GM10266 (cell line): ENCODE data around the gene MMEL1.
"Not testable (repeated sequence)": the region's sequence is repeated elsewhere in the genome, so short reads cannot be mapped to it uniquely, and the experiment has no call there.

Source experiments
- DNase-seq: peaks from one replicate; pipeline ENCODE4 v3.0.0; 2012; ENCODE audit errors: extremely low spot score
- CTCF ChIP-seq: IDR thresholded peaks from 2 replicates; pipeline ENCODE4 v1.5.1; 2012; ENCODE audit warnings: mild to moderate bottlenecking, low read depth; ENCODE audit not compliant: control insufficient read depth, insufficient read depth; ENCODE audit errors: missing control alignments

MMEL1 gene

DNA sequence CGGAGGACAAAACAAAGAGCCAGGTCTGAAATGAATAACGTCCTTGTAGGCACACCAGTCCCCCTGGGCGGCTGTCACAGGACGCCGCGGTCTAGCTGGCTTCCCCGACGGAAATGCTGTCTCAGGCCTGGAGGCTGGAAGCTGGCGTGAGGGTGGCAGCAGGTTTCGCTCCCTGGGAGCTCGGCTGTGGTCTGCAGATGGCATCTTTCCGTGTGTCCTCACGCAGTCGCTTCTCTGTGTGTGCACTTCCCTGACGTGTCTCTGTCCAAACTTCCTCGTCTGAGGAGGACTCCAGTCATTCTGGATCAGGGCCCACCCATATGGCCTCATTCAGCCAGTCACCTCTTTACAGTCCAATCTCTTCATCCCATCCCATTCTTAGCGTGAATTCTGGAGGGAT lies 62.5 kb downstream of the MMEL1 start:
- no peak for TF ChIP-seq CTCF
- no peak for DNase-seq

GRCh38 chr1:2569703-2570102 lies 63.1 kb downstream of the MMEL1 start:
- DNase-seq = not testable (repeated sequence)

DNA sequence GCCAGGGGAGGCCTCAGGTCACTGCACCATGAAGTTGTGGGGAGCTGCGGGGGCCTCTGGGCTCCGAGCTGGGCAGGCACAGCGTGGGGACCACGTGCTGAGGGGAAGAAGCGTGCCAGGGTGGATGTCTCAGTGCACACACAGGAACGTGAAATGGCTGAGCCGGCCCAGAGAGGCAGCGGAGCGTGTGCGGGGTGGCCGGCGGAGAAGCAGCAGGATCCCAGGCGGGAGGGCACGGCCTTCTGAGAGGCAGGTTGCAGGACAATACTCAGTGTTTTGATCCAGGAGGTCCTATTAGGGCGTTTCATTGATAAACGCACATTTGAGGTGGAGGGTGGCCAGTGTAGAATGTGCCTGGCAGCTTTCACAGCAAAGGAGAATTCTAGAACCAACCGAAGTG lies 63.8 kb downstream of the MMEL1 start:
- no peak for DNase-seq
- no peak for TF ChIP-seq CTCF

DNA sequence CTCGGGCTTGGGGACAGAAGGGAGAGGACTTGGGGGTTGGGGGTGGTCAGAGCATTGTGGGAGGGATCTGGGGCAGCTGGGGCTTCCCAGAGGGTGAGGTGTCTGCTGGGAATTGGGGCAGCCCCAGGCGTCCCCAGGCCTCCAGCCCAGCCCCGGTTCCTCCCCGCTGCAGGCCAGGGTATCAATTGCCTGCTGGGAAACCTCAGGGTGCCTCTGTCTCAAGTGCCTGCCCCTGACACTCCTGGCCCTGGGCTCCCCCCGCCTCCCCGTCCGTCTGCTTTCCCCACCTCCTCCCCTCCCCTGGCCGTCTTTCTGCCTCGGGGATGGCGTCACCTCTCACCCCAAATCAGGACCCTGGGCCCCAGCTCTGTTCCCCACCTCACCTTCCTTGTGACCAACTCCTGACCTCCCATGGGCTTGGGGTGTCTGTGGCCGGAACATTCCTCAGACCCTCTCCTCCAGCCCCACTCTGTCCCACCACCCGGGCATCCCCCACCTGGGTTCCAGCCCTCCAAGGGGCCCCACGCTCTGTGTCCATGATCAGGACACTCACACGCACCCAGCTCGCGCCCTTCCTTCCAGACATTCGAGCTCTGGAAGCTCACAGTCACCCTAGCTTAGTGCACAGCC lies 64.5 kb downstream of the MMEL1 start:
- DNase-seq = not testable (repeated sequence)

GRCh38 chr1:2567083-2567679 lies 65.6 kb downstream of the MMEL1 start:
- no peak for TF ChIP-seq CTCF
- no peak for DNase-seq

DNA sequence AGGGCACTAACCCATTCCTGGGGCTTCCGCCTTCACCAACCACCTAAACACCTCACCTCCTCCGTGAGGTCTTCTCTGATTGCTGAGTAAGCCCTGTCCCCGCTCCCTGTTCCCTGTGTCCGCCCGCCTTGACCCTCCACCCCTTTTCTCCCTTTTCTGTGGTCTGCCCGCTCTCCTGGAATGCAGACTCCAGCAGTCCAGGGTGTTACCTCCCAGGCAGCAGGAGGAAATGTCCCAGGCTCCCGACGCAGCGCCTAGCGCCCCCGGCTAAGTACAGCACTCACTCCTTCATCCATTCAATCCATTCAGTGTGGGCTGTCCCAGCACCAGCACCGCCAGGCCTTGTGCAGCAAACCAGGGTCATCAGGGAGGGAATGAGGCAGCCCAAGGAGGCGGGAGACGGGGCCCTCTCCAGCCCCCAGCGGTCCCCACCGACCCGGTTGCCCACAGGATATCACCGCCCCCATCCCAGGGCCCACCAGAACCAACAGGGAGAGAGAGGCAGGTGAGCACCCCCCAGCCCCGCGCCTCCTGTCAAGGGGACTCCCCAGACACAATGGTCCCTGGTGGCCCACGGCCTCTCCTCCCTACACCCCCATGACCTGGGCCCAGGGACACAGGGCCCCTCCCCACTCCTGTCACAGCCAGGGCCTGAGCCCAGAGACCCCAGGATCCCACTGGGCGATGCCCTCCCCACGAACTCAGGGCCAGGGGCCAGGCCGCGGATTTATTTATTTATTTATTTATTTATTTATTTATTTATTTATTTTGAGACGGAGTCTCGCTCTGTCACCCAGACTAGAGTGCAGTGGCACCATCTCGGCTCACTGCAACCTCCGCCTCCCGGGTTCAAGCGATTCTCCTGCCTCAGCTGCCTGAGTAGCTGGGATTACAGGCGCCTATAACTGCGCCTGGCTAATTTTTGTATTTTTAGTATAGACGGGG lies 66.4 kb downstream of the MMEL1 start:
- TF ChIP-seq CTCF = no peak
- DNase-seq = no peak

DNA sequence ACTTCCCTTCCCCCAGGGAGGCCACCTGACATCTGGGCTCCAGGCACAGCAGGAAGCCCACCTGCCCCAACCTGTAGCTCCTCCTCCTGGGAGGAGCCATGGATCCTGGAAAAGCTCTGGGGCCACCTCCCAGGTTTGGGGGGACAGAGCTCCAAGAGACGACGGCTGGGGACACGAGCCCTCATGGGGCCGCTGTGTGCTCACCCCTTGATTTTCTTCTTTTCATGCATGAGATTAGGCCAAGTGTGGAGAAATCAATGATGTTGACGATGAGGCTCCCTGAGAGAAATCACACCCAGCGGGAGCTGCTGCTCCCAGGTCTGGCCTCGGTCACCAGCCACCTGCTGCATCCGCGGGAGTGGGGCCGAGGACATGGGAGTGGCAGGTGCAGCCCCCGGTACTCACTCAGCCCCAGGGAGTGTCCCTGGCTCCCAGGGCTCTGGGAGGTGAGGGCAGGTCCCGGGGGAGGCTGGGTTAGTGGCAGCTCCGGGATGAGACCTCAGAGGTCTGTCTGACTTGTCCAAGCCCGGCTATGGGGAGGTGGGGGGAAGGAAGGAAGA lies 67.9 kb downstream of the MMEL1 start:
- no peak for TF ChIP-seq CTCF

More for the DNA sequence above, 67.9 kb downstream of the MMEL1 start:
- no peak for DNase-seq
